ENCODE results near the gene MED25.

Gene MED25

GRCh38 chr19:49799271-49799797 is 18.8 kb upstream of the MED25 start:
- no peak for DNase-seq

- DNase-seq: peak; percentile 40
These were observed 18.2 kb upstream of the MED25 start for GRCh38 chr19:49799798-49800376.

- DNase-seq: no peak
These were observed 17.3 kb upstream of the MED25 start for GRCh38 chr19:49800771-49801170.

- no peak for DNase-seq
These were observed 16.6 kb upstream of the MED25 start for GRCh38 chr19:49801401-49801888.

GRCh38 chr19:49801966-49802661 is 16.0 kb upstream of the MED25 start:
- DNase-seq: no peak

GRCh38 chr19:49802836-49803528 is 15.1 kb upstream of the MED25 start:
- DNase-seq: no peak

GRCh38 chr19:49803529-49803856 is 14.6 kb upstream of the MED25 start:
- no peak for DNase-seq

GRCh38 chr19:49805822-49806619 is 12.1 kb upstream of the MED25 start:
- DNase-seq: no peak

- no peak for DNase-seq
These were observed 11.5 kb upstream of the MED25 start for GRCh38 chr19:49806620-49806959.

GRCh38 chr19:49807058-49807903 is 10.8 kb upstream of the MED25 start:
- no peak for DNase-seq

- no peak for DNase-seq
These were observed 10.0 kb upstream of the MED25 start for GRCh38 chr19:49807904-49808675.

GRCh38 chr19:49808711-49809159 is 9.4 kb upstream of the MED25 start:
- DNase-seq: peak; percentile 91

- DNase-seq: peak; percentile 56
These were observed 8.7 kb upstream of the MED25 start for GRCh38 chr19:49809160-49809940.

GRCh38 chr19:49809941-49810389 is 8.1 kb upstream of the MED25 start:
- DNase-seq: no peak

- DNase-seq: no peak
These were observed 6.8 kb upstream of the MED25 start for GRCh38 chr19:49811328-49811727.

- DNase-seq: no peak
These were observed 5.6 kb upstream of the MED25 start for GRCh38 chr19:49812452-49812996.

- DNase-seq: peak; percentile 95
These were observed 4.9 kb upstream of the MED25 start, which contains the start of gene FUZ for GRCh38 chr19:49812997-49813861. Gene FUZ, minus strand, starts transcription at chr19:49813292. Its CDS starts 186 bp downstream, at chr19:49813106.

- DNase-seq: no peak
These were observed 4.1 kb upstream of the MED25 start for GRCh38 chr19:49814010-49814409.

GRCh38 chr19:49816590-49816989 is 1.5 kb upstream of the MED25 start:
- no peak for DNase-seq

Data from activated CD4-positive, alpha-beta T cell treated with anti-CD3 and anti-CD28 coated beads for 48 hours (primary cell).